NCI-H187 treated with DMSO at 0.1 percent for 48 hours (cell line): ENCODE measurements around the gene RGS10.
"Not testable (repeated sequence)": the region's sequence is repeated elsewhere in the genome, so short reads cannot be mapped to it uniquely, and the experiment has no call there.

Source experiments
- DNase-seq: peaks from one replicate; lab custom pipeline; 2025; lab: John Stamatoyannopoulos, UW

RGS10 gene

GRCh38 chr10:119468542-119469324 is 73.8 kb downstream of the RGS10 start:
- no peak for DNase-seq

- no peak for DNase-seq
Measured at GRCh38 chr10:119466655-119467054, 75.9 kb downstream of the RGS10 start.

GRCh38 chr10:119466076-119466475 is 76.4 kb downstream of the RGS10 start:
- DNase-seq: no peak

- DNase-seq: no peak
Measured at GRCh38 chr10:119465085-119465484, 77.4 kb downstream of the RGS10 start.

GRCh38 chr10:119463195-119463594 is 79.3 kb downstream of the RGS10 start:
- DNase-seq: not testable (repeated sequence)

GRCh38 chr10:119462773-119463172 is 79.7 kb downstream of the RGS10 start:
- no peak for DNase-seq

- DNase-seq: no peak
Measured at GRCh38 chr10:119461923-119462322, 80.6 kb downstream of the RGS10 start.

GRCh38 chr10:119461380-119461779 is 81.1 kb downstream of the RGS10 start:
- DNase-seq: no peak

- no peak for DNase-seq
Measured at GRCh38 chr10:119460369-119461195, 81.9 kb downstream of the RGS10 start.

GRCh38 chr10:119459681-119460340 is 82.7 kb downstream of the RGS10 start:
- no peak for DNase-seq

GRCh38 chr10:119457966-119458766 is 84.4 kb downstream of the RGS10 start:
- DNase-seq: no peak

- no peak for DNase-seq
Measured at GRCh38 chr10:119456435-119456810, 86.1 kb downstream of the RGS10 start.

- no peak for DNase-seq
Measured at GRCh38 chr10:119455609-119456434, 86.7 kb downstream of the RGS10 start.

- DNase-seq: no peak
Measured at GRCh38 chr10:119454990-119455389, 87.5 kb downstream of the RGS10 start.

- no peak for DNase-seq
Measured at GRCh38 chr10:119454316-119454715, 88.2 kb downstream of the RGS10 start.

- no peak for DNase-seq
Measured at GRCh38 chr10:119453313-119453712, 89.2 kb downstream of the RGS10 start.

- DNase-seq: no peak
Measured at GRCh38 chr10:119452396-119452795, 90.1 kb downstream of the RGS10 start.

GRCh38 chr10:119451300-119451896 is 91.1 kb downstream of the RGS10 start:
- no peak for DNase-seq

- no peak for DNase-seq
Measured at GRCh38 chr10:119450606-119451299, 91.8 kb downstream of the RGS10 start.
